Measurements from ENCODE around the gene N4BP3. TPM values are rescaled to one million over a fixed set of nuclear protein-coding genes. Genes with fewer than 3 reads are reported as not detected.
A peak's percentile ranks its signal among the peaks of the same experiment; 100 is the strongest.

The N4BP3 gene
- total RNA-seq, 1 donor from 2014 or later = 7.9 TPM

DNA sequence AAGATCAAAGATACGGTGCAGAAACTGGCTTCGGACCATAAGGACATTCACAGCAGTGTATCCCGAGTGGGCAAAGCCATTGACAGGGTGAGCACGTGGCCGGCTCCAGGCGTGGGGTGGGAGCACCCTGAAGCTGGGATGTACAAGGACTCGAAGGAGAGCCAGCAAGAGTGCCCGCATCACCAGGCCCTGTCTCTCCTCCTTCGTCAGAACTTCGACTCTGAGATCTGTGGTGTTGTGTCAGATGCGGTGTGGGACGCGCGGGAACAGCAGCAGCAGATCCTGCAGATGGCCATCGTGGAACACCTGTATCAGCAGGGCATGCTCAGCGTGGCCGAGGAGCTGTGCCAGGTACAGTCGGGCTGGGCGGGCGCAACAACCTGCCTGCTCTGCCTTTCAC lies 29.3 kb downstream of the N4BP3 start:
- H3K27me3 ChIP-seq (ENCODE audit: low read depth) = no peaks in the 10 kb centered on the region
- no peak for DNase-seq
- no peak for ATAC-seq
- no peak overlapping the region for H3K4me3 ChIP-seq
- TF ChIP-seq, protein P1, sequence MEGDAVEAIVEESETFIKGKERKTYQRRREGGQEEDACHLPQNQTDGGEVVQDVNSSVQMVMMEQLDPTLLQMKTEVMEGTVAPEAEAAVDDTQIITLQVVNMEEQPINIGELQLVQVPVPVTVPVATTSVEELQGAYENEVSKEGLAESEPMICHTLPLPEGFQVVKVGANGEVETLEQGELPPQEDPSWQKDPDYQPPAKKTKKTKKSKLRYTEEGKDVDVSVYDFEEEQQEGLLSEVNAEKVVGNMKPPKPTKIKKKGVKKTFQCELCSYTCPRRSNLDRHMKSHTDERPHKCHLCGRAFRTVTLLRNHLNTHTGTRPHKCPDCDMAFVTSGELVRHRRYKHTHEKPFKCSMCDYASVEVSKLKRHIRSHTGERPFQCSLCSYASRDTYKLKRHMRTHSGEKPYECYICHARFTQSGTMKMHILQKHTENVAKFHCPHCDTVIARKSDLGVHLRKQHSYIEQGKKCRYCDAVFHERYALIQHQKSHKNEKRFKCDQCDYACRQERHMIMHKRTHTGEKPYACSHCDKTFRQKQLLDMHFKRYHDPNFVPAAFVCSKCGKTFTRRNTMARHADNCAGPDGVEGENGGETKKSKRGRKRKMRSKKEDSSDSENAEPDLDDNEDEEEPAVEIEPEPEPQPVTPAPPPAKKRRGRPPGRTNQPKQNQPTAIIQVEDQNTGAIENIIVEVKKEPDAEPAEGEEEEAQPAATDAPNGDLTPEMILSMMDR (IDR thresholded peaks at IDR 0.05) = no peak
- no peaks in the 10 kb centered on the region for H3K9me3 ChIP-seq
- H3K36me3 ChIP-seq = peaks cover 96% of the 10 kb centered on the region
- H3K4me1 ChIP-seq = no peaks in the 10 kb centered on the region
- H3K27ac ChIP-seq = no peak overlapping the region
- intact Hi-C loops (cut with DNase I) = no loop called here

DNA sequence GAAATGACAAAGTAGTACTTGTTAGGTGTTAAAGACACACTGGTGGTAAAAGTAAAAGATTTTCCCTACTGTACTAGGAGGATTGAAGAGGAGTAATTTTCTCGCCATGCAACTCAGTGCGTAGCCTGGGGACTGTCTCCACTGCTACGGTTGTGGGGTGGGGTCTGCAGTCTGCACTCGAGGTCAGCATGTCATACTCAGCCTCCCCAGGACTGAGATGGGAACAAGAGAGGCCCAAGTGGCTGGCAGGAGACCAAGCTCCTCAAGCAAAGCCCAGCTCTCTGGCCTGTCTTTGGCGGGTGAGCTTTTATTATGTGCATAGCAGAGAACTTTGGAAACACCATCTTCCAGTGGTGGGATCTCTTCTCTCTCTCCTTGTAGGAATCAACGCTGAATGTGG lies 29.9 kb downstream of the N4BP3 start:
- no peak for DNase-seq
- Histone ChIP-seq H3K36me3 (peaks cover 96% of the 10 kb centered on the region), H3K27ac (no peak overlapping the region), H3K27me3 (ENCODE audit: low read depth) (no peaks in the 10 kb centered on the region), H3K4me3 (no peak overlapping the region), H3K9me3 (no peaks in the 10 kb centered on the region), H3K4me1 (no peaks in the 10 kb centered on the region)
- no peak for ATAC-seq
- TF ChIP-seq, protein P1 (IDR thresholded peaks at IDR 0.05) = no peak
- intact Hi-C loops (cut with DNase I) = no loop called here

DNA sequence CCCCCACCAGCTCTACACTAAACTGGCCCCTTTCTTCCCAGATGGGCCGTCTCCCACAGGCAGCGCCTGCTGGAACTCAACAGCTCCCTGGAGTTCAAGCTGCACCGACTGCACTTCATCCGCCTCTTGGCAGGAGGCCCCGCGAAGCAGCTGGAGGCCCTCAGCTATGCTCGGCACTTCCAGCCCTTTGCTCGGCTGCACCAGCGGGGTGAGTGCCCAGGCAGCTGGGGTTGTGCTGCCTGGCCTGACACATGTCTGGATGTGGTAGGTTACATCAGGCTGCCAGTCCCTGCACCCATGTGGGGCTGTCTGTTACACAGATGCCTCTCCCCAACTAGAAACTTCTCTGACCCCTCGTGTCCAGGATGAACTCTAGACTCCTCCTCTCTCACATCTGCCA lies 30.6 kb downstream of the N4BP3 start:
- TF ChIP-seq, protein P1 (IDR thresholded peaks at IDR 0.05) = no peak
- peaks cover 98% of the 10 kb centered on the region for H3K36me3 ChIP-seq
- intact Hi-C loops (cut with DNase I) = no loop called here

DNA sequence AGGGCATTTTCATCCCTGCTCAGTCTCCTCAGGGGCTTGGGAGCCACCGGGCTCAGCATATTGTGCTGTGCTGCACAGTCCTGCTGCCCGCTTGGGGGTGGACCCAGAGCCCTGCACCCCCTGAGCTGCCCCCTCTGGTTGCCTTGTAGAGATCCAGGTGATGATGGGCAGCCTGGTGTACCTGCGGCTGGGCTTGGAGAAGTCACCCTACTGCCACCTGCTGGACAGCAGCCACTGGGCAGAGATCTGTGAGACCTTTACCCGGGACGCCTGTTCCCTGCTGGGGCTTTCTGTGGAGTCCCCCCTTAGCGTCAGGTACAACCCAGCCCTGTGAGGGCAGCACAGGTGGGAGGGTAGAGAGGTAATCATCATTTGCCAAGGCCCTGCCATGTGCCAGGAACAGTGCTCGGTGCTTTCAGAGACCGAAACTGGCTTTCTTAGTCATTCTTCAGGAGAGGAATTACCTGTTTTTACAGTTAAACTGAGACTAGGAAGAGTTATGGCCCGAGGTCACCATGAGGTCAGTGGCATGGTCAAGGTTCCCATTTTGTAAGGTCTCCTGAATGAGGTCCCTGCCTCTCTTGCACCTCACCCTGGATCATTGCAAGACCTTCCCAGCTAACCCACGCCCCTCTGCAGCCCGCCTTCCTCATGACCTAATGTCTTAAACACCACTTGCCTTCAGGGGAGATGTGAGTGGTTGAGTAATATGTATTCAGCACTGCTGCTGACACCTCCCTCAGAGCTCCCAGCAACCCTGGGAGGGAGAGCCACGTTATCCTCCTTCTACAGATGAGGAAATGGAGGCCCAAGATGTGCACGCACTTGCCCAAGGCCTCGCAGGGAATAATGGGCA lies 32.9 kb downstream of the N4BP3 start:
- intact Hi-C loops (cut with DNase I) = no loop called here
- Histone ChIP-seq H3K27ac (no peak overlapping the region), H3K27me3 (ENCODE audit: low read depth) (no peaks in the 10 kb centered on the region), H3K4me1 (peaks cover 3% of the 10 kb centered on the region), H3K9me3 (no peaks in the 10 kb centered on the region), H3K36me3 (peaks cover 100% of the 10 kb centered on the region), H3K4me3 (no peak overlapping the region)
- TF ChIP-seq, protein P1 (IDR thresholded peaks at IDR 0.05) = peak; percentile 76
- ATAC-seq (peak; percentile 75), DNase-seq (peak; percentile 79)

More for the DNA sequence above, 30.6 kb downstream of the N4BP3 start:
- Histone ChIP-seq H3K27me3 (ENCODE audit: low read depth) (no peaks in the 10 kb centered on the region), H3K27ac (no peak overlapping the region), H3K9me3 (no peaks in the 10 kb centered on the region), H3K4me1 (no peaks in the 10 kb centered on the region), H3K4me3 (no peak overlapping the region)
- ATAC-seq (peak; percentile 31 to 58), DNase-seq (no peak)

DNA sequence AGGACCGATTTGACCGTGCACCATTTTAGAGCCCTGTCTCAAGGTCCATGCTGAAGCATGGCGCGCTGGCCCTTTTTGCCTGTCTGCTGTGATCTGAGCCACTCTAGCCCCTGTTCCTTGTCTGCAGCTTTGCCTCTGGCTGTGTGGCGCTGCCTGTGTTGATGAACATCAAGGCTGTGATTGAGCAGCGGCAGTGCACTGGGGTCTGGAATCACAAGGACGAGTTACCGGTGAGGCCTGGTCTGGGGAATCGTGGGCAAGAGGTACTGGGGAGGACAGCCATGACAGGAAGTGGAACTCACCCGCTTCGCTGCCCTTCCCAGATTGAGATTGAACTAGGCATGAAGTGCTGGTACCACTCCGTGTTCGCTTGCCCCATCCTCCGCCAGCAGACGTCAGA lies 34.1 kb downstream of the N4BP3 start:
- TF ChIP-seq, protein P1 (IDR thresholded peaks at IDR 0.05) = no peak
- Histone ChIP-seq H3K36me3 (peaks cover 92% of the 10 kb centered on the region), H3K27me3 (ENCODE audit: low read depth) (no peaks in the 10 kb centered on the region), H3K4me1 (peaks cover 15% of the 10 kb centered on the region), H3K4me3 (no peak overlapping the region), H3K27ac (no peak overlapping the region), H3K9me3 (no peaks in the 10 kb centered on the region)
- ATAC-seq = no peak
- intact Hi-C loops (cut with DNase I) = no loop called here
- DNase-seq = no peak
